Epithelial cell of esophagus (primary cell): ENCODE measurements around the gene GABRG3.

Experiments
- DNase-seq: peaks from one replicate; pipeline ENCODE4 v3.0.0; 2010; ENCODE audit warnings: low read depth
- H3K4me3 ChIP-seq: 2 replicates; pipeline ENCODE4 v1.5.1; 2011; ENCODE audit warnings: mild to moderate bottlenecking, low read length, control low read depth
- TF ChIP-seq, protein P1 (sequence below): IDR thresholded peaks from 2 replicates; pipeline ENCODE4 v1.5.1; 2011; ENCODE audit warnings: low read depth, mild to moderate bottlenecking, low read length, control low read depth, inconsistent platforms; ENCODE audit not compliant: insufficient read depth; ENCODE audit errors: missing control alignments

The GABRG3 gene

DNA sequence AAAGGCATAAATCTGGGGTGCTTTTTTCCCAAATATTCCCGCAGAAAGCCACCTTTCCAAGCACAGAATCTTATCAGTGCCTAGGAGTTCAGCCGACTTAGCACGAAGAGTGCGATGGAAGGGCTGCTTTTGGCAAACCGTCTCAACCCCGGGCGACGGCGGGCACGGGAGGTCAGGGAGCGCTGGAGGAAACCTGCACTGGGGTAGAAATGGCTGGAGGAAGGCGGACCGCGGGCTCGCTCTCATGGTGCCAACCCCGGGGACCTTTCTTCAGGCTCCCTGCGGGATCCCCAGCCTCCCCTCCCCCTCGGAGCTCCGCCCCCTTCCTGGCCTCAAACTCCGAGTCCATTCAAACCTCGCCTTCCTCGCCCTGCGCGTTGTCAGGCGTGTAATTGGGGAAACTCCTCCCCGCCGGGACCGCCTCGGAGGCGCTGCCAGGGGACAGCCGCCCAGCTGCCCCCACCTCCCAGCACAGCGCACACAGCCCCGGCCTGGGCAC is at the start of gene GABRG3:
Gene GABRG3 (plus strand): TSS at position 470 of the 499 bp plus-strand sequence.
- TF ChIP-seq, protein P1, sequence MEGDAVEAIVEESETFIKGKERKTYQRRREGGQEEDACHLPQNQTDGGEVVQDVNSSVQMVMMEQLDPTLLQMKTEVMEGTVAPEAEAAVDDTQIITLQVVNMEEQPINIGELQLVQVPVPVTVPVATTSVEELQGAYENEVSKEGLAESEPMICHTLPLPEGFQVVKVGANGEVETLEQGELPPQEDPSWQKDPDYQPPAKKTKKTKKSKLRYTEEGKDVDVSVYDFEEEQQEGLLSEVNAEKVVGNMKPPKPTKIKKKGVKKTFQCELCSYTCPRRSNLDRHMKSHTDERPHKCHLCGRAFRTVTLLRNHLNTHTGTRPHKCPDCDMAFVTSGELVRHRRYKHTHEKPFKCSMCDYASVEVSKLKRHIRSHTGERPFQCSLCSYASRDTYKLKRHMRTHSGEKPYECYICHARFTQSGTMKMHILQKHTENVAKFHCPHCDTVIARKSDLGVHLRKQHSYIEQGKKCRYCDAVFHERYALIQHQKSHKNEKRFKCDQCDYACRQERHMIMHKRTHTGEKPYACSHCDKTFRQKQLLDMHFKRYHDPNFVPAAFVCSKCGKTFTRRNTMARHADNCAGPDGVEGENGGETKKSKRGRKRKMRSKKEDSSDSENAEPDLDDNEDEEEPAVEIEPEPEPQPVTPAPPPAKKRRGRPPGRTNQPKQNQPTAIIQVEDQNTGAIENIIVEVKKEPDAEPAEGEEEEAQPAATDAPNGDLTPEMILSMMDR: no peak
- H3K4me3 ChIP-seq: no peak within 1 kb of the TSS
- DNase-seq: no peak

DNA sequence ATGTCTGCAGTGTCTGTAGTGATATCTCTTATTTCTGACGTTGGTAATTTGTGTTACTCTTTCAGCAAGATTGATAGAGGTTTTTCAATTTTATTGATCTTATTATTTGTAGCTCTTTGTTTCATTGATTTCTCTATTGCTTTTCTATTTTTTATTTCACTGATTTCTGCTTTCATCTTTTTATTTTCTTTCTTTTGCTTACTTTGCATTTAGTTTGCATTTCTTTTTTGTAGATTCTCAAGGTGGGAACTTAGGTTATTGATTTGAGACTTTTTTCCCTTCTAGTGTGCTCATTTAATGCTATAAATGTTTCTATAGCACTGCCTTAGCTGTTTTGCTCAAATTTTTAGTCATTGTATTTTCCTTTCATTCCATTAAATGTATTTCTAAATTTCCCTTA is 49.5 kb upstream of the GABRG3 start:
- no peak overlapping the region for H3K4me3 ChIP-seq
- TF ChIP-seq, protein P1: no peak
- no peak for DNase-seq

DNA sequence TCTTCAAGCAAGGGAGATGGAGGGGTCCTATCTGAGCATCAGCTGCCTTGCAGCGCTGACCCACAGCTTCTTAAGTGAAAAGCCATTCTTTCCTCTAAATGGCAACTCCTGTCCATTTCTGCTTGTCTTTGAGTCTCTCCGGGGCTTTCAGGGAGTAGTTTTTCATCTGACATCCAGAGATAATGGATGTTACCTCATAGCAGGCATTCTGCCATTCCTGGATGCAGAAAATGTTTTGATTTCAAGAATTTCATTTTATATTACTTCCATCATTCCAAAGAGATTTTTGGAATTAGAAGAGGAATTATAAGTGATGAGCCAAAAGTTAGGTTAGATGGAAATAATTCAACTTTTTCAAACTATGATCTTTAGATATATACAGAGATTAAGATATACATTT is 44.9 kb upstream of the GABRG3 start:
- DNase-seq: no peak
- TF ChIP-seq, protein P1: no peak
- no peak overlapping the region for H3K4me3 ChIP-seq

DNA sequence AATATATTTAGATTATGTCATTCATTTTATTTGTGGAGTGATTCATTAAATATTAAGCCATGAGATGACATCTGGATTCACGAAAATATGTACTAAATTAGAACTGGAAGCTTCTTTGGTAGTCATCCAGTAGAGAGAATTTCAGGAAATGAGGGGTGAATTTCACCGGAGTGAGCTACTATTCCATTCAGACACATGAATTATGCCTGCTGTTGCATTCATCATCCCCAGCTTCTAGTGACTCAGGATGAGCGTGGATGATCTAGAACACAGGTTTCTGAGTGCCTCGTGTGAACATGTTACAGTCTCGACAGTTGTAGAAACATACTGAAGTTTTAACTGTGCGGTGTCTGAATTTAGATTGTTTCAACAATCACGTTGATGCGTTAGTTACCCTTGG is 42.9 kb upstream of the GABRG3 start:
- TF ChIP-seq, protein P1: no peak
- H3K4me3 ChIP-seq: no peak overlapping the region
- no peak for DNase-seq

DNA sequence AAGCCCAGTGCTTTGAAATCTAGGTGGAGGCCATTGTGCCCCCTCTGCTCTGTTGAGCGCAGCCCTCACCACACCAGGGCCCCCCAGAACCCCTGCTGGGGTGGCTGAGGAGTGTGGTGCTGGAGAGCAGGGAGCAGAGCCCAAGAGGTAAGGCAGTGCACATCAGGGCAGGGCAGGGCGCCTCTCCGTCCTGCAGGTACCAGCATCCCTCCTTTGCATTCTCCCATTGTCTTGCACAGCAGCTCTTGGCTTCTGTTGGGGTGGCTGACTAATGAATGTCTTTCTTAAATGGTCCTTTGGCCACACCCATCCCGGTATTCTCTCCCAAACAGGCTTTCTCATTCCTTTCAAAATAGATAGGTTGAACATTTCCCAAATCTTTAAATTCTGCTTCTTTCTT is 41.4 kb upstream of the GABRG3 start:
- no peak for DNase-seq
- TF ChIP-seq, protein P1: no peak
- no peak overlapping the region for H3K4me3 ChIP-seq

DNA sequence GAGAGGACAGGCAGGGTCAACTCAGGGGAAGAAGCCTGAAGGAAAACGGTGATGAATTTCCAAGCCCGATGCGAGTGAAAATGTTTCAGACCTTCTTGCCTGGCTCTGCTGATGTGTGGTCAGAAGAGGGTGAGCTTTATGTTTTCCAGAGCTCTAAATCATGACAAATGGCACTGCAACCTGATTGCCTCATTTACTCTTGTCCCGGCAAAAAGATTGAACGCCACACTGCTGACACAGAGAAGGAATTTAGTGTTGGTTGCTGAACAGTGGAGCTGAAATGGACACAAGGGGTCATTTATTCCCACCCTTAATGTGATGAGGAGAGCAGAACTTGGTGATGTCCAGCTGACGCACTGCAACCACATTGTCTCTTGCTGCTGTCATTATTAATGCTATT is 36.1 kb upstream of the GABRG3 start:
- TF ChIP-seq, protein P1: no peak
- no peak overlapping the region for H3K4me3 ChIP-seq
- DNase-seq: no peak

DNA sequence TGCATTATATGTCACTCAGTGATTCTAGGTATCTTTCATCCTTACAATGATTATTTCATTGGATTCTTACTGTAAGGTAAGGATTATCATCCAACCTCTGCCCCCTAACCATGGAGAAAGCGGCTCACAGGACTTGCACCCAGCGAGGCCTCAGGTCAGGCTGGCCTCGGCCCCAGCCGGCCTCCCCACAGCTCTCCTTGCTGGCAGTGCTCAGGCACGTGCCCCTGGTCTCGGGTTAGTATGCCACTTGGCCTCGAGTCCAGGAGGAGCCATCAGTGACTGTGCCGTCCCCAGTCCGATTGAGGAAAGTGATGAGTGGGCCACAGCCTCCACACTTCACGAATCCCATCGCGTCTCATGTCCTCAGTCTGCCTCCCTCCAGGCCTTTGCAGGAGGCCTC is 35.7 kb upstream of the GABRG3 start:
- DNase-seq: no peak
- H3K4me3 ChIP-seq: no peak overlapping the region
- TF ChIP-seq, protein P1: no peak
